Amygdala (tissue), 56 donors: ENCODE results near the gene ROCK2.
"Not testable (repeated sequence)": the region's sequence is repeated elsewhere in the genome, so short reads cannot be mapped to it uniquely, and the experiment has no call there.

Experiments used
- DNase-seq, 56 donors: peaks; one replicate each; lab custom pipeline; 2025; lab: John Stamatoyannopoulos, UW

Gene ROCK2

DNA sequence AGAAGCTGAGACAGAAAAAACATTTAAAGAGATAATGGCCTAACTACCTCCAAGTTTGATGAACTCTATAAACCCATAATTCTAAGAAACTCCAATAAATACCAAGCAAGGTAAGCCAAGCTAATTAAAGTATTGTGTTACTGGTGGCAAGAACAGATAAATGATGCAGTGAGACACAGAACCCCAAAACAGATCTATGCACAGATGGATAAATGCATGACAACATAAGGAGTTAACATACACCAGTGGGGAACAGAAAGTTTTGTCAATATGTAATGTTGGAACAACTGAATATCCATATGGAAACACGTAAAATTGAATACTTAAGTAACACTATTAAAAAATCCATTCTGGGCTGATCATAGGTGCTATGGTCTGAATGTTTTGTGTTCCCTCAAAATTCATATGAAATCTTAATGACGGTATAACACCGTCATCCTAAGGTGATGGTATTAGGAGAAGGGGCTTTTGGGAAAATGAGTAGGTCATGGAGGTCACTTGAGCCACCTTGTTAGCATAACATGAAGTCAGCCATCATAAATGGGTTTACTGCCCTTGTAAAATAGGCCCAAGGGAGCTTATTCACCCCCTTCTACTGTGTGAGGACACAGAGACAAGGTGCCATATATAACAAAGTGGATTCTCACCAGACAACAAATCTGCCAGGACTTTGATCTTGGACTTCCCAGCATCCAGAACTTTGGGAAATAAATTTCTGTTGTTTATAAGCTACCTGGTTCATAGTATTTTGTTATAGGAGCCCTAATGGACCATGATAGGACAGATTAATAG, 102.8 kb downstream of the ROCK2 start:
- no peak for DNase-seq

DNA sequence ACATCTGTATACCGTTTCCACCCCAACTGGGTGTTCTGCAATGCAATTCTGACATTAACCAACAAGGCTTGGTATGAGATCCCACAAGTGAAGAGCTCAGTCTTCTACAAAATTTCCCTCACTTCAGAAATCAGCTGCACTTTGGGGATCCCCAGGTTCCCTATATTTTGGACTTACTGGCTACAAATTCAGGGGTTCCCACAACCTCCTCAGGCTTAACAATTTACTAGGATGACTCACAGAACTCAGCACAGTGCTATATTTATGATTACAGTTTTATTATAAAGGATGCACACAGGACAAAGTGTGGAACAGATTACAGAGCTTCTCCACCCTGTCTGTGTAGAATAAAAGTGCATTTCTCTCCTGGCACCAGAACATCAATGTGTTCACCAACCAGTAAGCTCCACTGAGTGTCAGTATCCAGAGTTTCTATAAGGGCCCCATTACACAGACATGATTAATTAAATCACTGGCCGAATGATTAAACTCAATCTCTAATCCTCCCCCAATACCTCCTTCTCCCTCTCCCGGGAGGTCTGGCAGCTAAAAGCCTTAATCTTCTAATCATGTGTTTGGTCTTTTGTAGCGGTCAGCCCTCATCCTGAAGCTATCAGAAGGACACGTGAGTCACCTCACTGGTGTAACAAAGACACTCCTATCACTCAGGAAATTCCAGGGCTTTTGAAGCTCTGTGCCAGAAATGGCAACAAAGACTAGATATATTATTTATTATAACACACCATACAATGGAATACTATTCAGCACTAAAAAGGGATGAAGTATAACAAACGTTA, 104.6 kb downstream of the ROCK2 start:
- no peak for DNase-seq

DNA sequence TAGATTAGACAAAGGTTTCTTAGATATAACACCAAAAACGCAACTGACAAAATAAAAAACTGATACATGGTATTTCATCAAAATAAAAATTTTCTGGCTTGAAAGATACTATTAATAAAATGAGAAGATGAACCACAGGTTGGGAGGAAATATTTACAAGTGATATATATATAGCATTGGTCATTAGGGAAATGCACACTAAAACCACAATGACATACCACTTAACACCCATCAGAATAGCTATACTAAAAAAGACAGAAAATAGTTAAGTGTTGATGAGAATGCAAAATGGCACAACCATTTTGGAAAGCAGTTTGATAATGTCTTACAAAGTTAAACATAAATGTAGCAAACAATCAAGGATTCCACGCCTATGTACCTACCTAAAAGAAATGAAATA, 105.3 kb downstream of the ROCK2 start:
- DNase-seq, result no peak

DNA sequence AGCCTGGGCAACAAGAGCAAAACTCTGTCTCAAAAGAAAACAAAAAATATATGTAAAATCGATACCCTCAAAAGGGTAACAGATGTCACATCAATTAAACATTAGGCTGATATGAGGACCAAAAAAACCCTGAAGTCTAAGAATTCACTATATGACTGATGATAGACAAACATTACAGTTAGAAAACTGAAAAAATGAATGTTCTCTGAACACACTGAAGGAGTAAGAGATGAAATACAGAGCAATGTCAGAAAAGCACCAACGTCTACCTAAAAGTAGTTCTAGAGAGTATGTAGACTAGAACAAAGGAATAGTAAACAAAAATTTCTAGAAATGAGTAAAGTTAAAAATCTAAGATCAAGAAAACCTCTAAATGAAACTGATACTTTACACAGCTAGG, 107.3 kb downstream of the ROCK2 start:
- DNase-seq, result no peak

DNA sequence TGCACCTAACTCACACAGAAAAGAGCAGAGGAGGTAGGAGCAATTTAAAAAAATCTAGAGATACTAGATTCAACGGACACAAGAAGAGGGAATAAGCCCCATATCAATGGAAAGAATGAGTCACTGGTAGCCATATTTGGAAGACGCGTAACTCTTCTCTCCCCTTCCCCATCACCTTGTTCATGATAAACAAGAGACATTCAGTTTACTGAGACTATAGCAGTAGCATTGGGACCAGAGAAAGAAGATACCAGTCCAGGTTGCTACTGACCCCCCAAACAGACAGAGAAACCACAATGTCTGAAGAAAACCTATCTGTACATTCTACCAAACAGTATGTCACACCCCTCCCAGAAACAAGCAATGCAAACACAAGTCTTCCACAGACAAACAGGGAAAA, 108.1 kb downstream of the ROCK2 start:
- DNase-seq, result no peak

DNA sequence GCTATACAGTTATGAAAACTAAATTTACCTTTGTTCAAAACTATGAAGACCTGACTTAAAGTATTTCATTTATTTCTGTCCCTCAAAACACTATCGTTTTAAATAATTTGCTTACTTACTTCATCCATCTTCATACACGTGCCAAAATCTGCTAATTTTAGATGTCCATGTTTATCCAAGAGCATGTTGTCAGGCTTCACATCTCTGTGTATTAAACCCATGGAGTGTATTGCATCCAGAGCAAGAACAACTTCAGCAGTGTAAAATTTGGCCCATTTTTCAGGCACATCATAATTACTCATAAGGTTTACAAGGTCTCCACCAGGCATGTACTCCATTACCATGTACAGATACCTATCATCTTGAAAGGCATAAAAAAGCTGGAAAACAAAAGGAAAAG, 108.9 kb downstream of the ROCK2 start:
- no peak for DNase-seq

DNA sequence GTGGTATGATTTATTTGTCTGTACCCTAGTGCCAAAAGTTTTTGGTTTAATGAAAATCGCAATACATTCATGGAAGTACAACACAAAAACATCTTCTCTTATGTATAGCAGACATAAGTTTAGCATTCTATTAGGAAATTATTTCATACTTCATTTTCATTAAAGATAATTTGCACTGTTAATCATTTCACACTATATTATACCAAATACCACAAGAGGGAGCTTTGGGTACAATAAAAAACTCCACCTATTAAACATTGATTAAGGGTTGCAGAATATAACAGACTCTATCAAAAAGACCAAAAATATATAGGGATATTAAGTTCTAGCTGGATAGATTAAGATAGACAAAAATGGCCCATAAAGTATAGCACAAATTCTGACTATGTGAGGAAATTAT, 110.1 kb downstream of the ROCK2 start:
- DNase-seq, result no peak

DNA sequence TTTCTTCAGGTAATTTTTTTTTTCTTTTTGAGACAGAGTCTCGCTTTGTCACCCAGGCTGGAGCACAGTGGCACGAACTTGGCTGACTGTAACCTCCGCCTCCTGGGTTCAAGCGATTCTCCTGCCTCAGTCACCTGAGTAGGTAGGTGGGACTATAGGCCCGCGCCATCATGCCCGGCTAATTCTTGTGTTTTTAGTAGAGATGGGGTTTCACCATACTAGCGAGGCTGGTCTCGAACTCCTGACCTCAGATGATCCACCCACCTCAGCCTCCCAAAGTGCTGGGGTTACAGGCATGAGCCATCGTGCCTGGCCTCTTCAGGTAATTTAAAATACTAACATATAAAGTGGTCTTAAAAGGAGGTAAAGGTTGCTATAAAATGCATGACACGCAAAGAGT, 113.2 kb downstream of the ROCK2 start:
- DNase-seq, result not testable (repeated sequence)

DNA sequence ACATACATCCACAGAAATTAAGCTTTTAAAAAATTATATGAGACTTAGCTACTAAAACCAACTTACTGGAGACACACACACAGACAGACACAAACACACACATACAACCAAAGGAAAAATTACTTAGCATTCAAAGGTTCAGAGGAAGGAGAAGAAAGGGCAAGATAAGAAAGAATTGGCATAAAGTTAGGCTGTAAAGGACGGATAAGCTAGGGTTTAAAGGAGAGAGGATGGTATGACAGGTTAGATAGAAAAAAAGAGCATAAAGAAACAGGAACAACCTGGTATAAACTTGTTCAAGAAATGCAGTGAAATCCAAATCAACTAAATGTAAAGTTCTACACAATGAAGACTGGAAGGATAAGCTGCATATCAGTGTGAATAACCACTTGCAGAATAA, 115.7 kb downstream of the ROCK2 start:
- DNase-seq, result no peak

DNA sequence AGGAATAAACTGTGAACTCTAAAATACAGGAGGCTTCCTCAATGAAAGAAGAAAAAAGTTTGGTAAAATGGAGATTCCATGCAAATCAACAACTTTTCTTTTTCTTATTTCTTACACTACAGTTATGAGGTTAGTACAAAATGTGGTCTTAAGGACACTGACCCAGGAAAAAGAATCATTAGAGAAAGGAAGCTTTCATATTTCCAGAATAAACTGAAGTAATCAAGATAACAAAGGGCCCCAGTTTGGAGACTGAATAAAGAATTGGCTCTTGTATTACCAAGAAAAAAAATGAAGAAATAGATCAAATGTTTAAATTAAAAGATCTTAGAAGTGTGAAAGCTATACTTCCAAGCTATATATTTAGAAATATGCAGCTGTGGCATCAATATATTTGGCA, 116.8 kb downstream of the ROCK2 start:
- DNase-seq, result no peak

DNA sequence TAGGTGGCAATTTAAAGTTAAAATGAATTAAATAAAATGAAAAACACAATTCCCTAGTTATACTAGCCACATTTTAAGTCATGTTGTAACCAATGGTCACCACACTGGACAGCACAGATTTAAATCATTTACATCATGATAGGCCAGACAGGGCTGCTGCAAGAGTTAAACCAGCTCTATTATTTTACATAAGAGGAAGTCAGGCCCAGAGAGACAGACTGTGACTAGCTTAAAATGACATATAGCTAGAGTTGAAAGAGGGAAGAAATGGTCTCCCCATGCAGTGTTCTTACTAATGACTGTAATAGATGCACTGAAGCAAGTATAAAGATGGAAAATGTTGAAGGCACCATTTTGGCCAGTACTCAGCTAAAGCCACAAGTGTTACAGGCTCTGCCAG, 119.5 kb downstream of the ROCK2 start:
- no peak for DNase-seq

DNA sequence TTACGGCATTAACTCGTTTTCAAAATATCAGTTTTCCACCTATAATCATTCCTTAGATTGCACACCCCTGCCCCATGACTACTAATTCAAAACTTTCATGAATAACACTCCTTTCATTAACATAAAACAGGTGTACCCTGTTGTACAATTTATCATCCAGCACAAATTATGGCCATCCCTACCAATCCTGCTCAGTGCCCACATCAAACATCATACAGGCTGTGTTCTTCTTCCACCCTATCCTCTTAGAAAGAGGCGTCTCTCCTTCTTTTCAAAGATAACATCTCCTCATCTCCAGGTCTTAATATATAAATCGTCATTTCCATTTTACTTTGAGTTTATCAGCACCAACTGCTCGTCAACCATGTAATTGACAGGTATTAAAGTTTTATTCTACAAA, 121.6 kb downstream of the ROCK2 start:
- DNase-seq, result no peak

DNA sequence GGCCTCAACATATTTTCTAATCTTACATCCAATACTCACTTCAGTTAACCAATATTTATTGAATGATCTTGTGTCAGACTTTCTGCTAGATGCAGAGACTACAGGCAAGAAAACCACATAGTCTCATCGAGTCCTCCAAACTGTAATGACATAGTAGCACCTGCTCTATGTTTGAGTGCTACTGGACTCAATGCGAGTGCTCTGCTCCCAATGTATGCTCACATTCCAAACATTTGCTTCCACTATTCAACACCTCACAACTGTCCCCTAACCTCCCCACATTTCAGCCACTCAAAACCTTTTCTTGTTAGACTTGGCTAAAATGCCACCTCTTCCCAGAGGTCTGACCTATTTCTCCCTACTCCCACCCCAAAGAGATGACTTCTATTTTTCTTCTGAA, 124.0 kb downstream of the ROCK2 start:
- no peak for DNase-seq

DNA sequence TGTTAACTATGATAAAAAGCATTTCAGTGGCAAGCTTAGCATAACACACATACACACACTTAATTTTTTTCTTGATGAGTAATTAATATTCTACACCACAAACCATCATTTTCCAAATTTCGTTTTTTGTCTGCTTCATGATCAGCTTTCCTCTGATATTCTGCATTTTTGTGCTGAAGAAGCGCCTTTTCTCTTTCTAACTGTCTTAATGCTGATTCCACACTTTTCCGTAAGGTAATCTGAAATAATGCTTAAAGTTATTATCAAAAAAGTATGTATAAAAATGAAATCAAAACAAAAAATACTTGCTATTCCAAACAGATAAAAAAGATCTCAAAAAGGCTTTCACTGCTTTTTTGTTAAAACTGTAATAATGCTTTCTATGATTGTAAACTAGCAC, 129.0 kb downstream of the ROCK2 start:
- no peak for DNase-seq

DNA sequence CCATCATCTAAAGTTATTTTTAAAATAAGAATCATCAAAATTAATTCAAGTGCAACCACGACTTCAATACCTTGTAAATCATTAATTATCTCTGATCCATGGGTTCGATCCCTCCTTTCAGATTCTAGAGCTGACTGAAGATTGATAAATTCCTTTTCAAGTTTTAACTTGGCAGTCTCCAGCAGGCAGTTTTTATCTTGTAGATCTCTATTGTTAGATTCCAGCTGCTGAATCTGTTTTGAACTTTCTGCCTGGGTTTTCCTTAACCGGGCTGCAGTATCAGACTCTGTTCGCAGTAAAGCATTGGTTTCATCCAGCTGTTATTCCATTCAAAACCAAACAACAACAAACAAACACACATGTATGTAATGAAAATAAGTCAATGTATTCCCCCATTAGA, 129.7 kb downstream of the ROCK2 start:
- no peak for DNase-seq

DNA sequence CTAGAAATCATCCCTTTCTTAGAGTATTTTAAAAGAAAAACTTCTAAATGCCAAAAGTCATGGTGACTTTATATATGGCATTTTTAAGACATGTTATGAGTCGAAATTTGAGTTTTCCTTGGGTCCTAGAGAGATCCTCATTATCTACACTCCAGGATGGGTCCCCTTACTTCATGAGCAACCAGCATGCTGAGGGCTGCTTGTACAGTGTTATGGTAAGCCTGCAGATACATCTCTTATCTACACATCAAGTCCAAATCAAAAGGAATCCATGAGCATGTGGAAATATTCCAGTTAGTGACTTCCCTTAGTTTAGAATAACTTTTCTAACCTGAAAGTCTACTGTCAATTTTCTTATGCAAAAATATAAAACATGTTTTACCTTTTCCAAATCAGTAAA, 130.5 kb downstream of the ROCK2 start:
- DNase-seq, result no peak

DNA sequence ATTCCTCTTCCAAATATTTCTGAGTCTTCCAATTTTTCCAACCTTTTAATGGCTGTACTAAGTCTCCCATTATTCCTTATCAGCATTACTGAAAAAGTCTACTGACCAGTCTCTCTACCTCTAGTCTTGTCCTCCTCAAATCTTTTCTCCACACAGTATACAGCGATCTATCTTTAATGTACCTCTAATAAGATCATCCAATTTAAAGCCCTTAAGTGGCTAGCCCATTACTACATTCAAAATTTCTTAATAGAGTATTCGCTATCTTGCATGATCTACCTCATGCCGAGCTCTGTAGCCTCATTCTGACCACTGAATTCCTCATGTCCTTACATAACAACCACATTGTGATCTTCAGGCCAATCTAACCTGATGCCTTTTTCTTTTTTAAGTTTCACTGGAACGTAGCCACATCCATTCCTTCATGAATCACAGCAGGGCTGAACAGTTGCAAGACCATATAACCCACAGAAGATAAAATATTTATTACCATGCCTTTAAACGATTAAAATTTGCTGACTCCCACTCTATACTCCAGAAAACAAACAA, 131.3 kb downstream of the ROCK2 start:
- DNase-seq, result no peak

DNA sequence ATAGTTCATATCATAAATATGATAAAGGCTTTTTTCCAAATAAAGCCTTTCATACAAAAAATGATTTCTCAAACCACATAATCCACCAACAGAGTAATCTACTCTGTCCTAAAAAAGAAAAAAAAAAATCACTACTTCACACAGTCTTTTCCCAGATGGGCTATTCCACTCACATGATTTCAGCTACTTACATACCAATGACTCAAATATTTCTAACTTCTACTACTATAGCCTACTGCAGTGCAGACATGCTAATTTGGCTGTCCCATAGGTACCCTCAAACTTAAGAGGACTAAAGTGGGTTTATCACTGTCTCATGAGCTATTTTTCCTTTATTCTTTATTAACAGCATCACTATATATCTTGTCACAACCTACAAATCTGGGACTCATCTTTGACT, 131.8 kb downstream of the ROCK2 start:
- no peak for DNase-seq

DNA sequence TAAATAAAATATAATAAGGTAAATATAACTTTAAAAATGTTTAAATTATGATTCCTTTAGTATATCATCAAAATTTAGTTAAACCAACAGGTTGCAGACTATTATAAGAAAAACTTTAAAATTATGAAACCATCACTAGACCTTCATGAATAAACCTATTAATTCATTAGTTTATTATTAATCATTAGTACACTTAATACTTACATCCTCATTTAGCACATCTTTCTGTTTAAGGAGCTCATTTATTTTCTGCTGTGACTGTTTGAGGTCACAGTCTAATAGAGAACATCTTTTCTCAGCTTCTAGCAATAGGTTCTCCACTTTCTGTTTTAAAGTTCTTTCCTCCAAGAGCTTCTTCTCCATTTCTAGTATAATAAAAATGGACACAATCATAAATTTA, 136.4 kb downstream of the ROCK2 start:
- no peak for DNase-seq

DNA sequence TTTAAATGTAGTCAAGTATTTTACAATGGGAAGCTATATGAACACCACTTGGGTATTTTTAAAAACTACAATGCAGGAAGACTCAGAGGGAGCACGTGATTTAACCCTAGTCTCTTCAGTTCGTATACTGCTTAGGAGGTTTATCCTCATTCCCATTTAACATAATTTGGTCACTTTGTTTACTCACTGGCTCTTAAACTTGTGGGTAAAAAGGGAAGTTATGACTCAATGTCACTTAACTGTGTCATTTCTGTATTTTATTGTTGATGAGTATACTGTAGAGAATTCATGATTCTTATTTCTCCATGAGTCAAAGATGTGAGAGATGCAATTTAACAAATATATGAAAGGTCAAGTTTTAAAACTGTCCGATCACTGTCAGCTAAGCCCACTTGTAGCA, 141.0 kb downstream of the ROCK2 start:
- no peak for DNase-seq

DNA sequence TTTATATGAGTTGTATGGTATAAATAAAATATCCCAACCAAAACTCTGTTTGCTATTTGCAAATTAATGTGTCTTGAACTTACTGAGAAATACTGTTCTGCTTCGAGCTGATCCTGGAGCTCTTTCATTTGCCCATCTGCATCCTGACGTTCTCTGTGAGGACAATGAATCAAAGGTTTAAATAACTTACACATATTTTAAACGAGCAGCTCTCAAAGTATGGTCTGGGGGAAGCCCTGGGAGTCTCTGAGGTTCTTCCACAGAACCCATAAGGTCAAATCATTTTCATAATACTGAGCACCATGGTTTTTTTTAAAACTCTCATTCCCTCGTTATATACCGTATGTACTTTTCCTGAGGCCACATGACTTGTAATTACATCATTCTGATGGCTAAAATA, 142.5 kb downstream of the ROCK2 start:
- DNase-seq, result no peak

DNA sequence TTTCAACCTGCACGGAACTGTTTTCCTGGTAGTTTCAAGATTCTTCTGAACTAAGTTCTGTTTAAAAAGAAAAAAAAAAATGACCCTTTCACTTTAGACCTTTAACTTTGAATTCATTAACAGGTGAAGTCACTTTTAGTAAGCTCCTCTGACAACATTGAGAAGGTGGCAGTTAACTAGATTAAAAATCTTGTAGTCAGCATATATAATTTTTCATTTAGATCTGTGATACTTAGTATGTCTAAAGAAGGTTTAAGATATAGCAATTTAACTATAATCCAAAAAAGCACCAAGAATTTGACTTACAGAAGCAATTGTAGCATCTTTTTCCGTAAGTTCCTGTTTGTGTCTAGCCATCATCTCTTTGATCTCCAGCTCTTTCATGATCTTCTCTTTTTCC, 143.8 kb downstream of the ROCK2 start:
- DNase-seq, result no peak
